DMS153 (cell line): ENCODE results near the gene KIAA0232.

ENCODE experiments used
- DNase-seq: peaks from one replicate; lab custom pipeline; 2025; lab: John Stamatoyannopoulos, UW

Gene KIAA0232

GRCh38 chr4:6847178-6847577 is 64.7 kb downstream of the KIAA0232 start:
- no peak for DNase-seq

GRCh38 chr4:6848717-6849305 is 66.3 kb downstream of the KIAA0232 start:
- no peak for DNase-seq

- DNase-seq = no peak
Observed at GRCh38 chr4:6849691-6850090, 67.2 kb downstream of the KIAA0232 start.

GRCh38 chr4:6851431-6851830 is 68.9 kb downstream of the KIAA0232 start:
- no peak for DNase-seq

GRCh38 chr4:6851962-6852361 is 69.4 kb downstream of the KIAA0232 start:
- DNase-seq = no peak

- no peak for DNase-seq
Observed at GRCh38 chr4:6852582-6852981, 70.1 kb downstream of the KIAA0232 start.

- DNase-seq = no peak
Observed at GRCh38 chr4:6854098-6854744, 71.7 kb downstream of the KIAA0232 start.

GRCh38 chr4:6855692-6856297 is 73.3 kb downstream of the KIAA0232 start:
- DNase-seq = no peak

- DNase-seq = no peak
Observed at GRCh38 chr4:6856391-6856790, 73.9 kb downstream of the KIAA0232 start.

- DNase-seq = no peak
Observed at GRCh38 chr4:6857009-6857882, 74.7 kb downstream of the KIAA0232 start.

GRCh38 chr4:6858997-6859396 is 76.5 kb downstream of the KIAA0232 start:
- DNase-seq = no peak

GRCh38 chr4:6859543-6859942 is 77.0 kb downstream of the KIAA0232 start:
- no peak for DNase-seq

- no peak for DNase-seq
Observed at GRCh38 chr4:6868386-6868785, 85.9 kb downstream of the KIAA0232 start.

- DNase-seq = no peak
Observed at GRCh38 chr4:6869944-6870343, 87.4 kb downstream of the KIAA0232 start.

GRCh38 chr4:6873291-6873690 is 90.8 kb downstream of the KIAA0232 start:
- no peak for DNase-seq

GRCh38 chr4:6873792-6874461 is 91.4 kb downstream of the KIAA0232 start:
- DNase-seq = no peak

GRCh38 chr4:6874981-6875380 is 92.5 kb downstream of the KIAA0232 start:
- no peak for DNase-seq

- DNase-seq = no peak
Observed at GRCh38 chr4:6875431-6875831, 92.9 kb downstream of the KIAA0232 start.

GRCh38 chr4:6876440-6876839 is 93.9 kb downstream of the KIAA0232 start:
- no peak for DNase-seq

- no peak for DNase-seq
Observed at GRCh38 chr4:6877067-6877466, 94.5 kb downstream of the KIAA0232 start.

- no peak for DNase-seq
Observed at GRCh38 chr4:6878451-6879059, 96.0 kb downstream of the KIAA0232 start.

GRCh38 chr4:6880691-6881090 is 98.2 kb downstream of the KIAA0232 start:
- DNase-seq = no peak
